Medulla oblongata (tissue), 1 donor: ENCODE results near the gene TRPC4AP.
"Not testable (repeated sequence)": the region's sequence is repeated elsewhere in the genome, so short reads cannot be mapped to it uniquely, and the experiment has no call there.

Source experiments
- DNase-seq: peaks from one replicate; pipeline ENCODE4 v3.0.0-alpha.2; 2015; ENCODE audit errors: extremely low spot score

Gene TRPC4AP

DNA sequence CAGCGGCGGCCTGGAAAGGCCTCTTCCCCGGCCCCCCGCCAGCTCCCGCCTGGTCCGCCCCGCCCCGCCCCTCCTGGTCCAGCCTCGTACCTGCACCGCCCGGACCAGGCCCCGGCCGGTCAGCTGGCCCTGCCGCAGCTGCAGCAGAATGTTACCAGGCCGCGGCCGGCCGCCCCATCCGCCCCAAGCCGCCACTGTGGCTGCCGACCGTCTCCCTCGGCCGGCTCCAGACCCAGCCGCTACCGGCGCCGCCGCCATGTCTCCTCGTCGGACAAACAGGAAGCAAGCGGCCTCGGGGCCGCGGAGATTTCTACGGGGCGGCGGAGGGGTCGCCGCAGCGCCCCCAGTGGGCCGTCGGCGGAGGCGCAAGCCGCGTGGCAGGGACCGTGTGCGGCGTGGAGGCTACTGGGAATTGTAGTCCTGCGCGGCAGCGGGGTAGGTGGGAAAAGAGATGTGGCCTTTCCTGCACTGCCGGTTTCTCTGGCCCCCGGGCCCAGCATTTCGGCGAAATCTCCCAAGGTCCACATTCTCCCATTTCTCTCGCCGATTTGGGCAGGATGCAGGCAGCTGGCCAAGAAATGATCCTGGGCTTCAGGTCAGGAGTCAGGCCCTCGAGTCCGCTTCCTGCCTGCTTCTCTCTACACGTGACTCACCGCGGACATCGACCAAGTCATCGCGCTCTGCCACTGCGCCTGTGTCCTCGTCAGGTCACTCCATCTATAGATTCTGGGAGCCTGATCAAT, at the start of gene TRPC4AP:
Gene TRPC4AP, minus strand, starts transcription at position 284 of the 743 bp plus-strand sequence. Its CDS starts 26 bp downstream, at position 258.
- DNase-seq: peak; percentile 94

DNA sequence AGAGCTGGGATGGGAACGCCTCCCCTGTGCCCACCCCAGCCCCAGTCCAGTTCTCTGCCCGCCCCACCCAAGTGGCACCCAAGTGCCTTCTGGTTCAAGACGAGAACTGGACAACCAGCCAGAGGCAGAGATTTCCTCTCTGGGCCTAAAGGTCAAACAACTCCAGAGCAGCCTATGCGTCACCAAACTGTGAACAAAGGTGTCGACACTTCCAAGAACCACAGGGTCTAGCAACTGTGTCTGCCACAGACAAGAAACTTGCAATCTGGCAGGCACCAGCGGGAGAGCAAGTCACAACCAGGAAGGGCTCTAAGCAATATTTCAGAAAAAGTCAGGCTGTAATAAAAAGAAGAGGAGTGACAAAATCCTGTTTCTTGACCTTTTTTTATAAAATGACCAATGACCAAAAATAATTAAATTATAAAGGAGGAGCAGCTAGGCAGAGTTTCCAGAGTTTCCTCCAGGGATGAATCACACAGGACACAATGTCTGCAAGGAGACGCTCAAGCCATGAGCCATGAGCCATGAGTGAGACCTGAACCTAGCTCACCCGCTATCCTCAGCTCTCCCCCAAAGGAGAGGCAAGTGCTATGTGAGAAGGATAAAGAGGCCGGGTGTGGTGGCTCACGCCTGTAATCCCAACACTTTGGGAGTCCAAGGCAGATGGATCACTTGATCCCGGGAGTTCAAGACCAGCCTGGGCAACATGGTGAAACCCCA, 43.4 kb upstream of the TRPC4AP start:
- peak; percentile 9 for DNase-seq

DNA sequence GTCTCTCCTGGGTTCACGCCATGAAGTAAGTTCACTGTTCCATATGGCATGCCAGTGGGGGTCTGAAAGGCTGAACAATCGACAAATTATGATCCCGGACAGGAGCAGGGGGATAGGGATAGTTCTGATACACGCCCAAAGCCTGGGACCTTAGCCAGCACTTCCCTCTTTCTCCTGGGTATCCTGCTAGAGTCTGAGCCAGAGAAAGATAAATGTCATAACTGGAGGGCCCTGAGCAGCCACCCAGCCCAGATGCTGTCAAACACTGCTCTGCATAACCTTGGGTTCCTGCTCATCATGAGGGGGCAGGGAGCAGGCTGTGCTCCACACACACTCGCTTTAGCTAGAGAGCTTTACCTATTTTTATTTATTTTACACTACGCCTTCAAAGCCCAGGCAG, 42.3 kb upstream of the TRPC4AP start:
- DNase-seq: no peak

DNA sequence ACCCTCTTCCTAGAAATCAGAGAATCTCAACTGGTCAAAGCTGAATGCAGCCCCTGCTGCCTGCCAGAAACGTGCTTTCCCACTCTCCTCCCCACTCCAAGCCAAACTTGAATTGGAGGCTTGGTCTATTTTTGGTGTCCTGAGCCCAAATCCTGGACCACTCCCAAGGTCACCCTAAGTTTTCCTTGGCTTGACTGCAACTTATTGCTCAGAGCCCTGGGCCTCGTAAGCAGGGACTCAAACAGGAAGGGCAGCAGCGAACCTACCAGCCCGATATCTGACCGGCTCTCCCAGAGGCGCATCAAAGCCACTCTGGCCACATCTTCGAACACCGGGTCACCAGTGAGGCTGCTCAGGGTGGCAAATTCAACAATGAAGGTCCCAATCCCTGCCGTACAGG, 41.9 kb upstream of the TRPC4AP start:
- DNase-seq: no peak

GRCh38 chr20:35133735-35134134, 41.1 kb upstream of the TRPC4AP start:
- DNase-seq: no peak

GRCh38 chr20:35133031-35133430, 40.4 kb upstream of the TRPC4AP start:
- no peak for DNase-seq

GRCh38 chr20:35131934-35132333, 39.3 kb upstream of the TRPC4AP start:
- DNase-seq: no peak

DNA sequence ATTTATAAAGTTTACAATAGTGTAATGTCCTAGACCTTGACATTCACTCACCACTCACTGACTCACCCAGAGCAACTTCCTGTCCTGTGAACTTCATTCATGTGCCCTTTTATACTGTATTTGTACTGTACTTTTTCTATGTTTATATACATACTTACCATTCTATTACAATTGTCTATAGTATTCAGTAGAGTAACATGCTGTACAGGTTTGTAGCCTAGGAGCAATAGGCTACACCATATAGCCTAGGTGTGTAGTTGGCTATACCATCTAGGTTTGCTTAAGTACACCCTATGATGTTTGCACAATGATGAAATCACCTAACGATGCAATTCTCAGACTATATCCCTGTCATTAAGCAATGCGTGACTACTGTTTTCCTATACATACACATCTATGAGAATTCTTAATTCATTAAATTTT, 37.1 kb upstream of the TRPC4AP start:
- DNase-seq: no peak

- no peak for DNase-seq
Measured at GRCh38 chr20:35125753-35126152, 33.1 kb upstream of the TRPC4AP start.

GRCh38 chr20:35122756-35123405, 30.3 kb upstream of the TRPC4AP start:
- DNase-seq: no peak

- DNase-seq: no peak
Measured at GRCh38 chr20:35121186-35121585, 28.6 kb upstream of the TRPC4AP start.

GRCh38 chr20:35120012-35120701, 27.6 kb upstream of the TRPC4AP start:
- DNase-seq: no peak

GRCh38 chr20:35117629-35118028, 25.0 kb upstream of the TRPC4AP start:
- no peak for DNase-seq

- no peak for DNase-seq
Measured at GRCh38 chr20:35117196-35117595, 24.6 kb upstream of the TRPC4AP start.

DNA sequence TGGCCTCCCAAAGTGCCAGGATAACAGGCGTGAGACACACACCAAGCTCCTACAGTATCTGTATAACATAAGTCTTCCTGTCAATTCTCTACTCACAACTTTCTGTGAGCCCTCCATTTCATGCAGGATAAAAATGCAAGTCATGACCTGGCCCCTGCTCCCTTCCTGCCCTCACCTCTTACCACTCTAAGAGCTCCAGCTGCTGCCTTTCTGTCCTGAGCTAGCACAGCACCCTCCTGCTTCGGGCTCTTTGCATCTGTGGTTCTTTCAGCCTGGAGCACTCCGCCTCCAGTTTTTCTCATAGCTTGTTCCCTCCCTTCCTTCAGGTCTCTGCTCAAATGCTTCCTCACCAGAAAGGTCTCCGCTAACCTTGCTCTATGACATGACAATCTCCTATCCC, 23.7 kb upstream of the TRPC4AP start:
- no peak for DNase-seq

DNA sequence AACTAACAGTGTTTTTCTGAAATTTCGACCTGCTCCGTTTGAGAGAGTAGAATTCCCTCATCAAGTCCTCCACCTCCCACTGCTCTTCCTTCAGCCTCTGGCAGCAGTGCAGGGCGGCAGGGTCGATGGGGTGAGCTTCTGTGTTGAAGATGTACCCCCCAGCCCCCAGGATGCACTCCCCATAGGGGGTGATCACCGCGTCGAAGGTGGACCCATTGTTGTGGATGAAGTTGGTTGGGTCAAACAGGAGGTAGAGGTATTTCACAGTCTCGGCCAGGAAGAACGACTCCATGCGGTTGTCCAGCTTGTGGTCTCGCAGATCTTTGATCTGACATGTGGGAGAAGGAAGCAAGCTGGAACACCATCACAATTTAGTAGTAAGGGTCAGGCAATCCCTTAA, 23.0 kb upstream of the TRPC4AP start:
- DNase-seq: no peak

GRCh38 chr20:35112276-35112675, 19.7 kb upstream of the TRPC4AP start:
- DNase-seq: not testable (repeated sequence)

DNA sequence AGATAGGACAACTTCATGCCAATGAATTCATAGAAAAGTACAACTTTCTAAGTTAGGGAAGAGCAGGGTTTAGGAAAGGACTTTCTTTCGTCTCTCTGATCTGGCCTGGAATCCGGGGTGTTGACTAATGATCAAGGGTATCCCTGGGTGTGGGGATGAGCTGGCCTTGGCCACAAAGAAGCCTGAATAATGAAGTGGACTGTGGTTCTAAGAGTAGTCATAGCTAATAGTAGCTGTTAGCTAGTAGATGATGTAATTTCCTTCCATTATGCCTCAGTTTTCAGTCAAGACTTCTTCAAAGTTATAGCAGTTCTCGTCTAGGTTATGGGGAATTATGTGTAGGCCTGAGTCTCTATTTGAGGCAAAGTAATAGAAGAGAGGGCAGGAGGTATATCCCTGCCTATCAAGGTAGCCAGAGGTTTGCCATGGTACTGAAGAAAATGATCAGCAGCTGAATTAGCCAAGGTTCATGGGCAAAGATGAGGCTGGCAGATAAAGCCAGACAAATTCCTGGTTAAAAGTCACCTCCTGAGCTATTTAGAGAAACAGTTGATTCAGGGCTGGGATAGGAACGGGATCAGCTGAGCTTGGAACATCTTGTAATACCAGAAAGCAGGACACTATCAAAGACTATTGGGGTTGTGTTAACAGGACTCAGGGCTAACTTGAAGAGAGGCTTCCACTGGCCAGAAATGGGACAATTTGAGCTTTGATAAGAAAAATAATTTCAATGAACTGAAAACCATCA, 18.7 kb upstream of the TRPC4AP start:
- DNase-seq: no peak

DNA sequence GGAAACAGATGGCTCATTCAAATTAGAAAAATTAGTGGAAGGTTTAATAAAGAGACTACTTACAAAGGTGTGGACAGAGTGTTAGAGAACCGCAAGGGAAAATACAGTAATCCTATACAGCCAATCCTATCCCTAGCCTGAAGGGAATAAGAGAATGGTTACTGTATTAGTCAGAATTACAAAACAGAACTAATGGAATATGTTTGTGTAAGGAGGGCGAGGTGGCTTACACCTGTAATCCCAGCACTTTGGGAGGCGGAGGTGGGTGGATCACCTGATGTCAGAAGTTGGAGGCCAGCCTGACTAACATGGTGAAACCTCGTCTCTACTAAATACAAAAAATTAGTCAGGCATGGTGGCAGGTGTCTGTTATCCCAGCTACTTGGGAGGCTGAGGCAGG, 16.3 kb upstream of the TRPC4AP start:
- DNase-seq: no peak

DNA sequence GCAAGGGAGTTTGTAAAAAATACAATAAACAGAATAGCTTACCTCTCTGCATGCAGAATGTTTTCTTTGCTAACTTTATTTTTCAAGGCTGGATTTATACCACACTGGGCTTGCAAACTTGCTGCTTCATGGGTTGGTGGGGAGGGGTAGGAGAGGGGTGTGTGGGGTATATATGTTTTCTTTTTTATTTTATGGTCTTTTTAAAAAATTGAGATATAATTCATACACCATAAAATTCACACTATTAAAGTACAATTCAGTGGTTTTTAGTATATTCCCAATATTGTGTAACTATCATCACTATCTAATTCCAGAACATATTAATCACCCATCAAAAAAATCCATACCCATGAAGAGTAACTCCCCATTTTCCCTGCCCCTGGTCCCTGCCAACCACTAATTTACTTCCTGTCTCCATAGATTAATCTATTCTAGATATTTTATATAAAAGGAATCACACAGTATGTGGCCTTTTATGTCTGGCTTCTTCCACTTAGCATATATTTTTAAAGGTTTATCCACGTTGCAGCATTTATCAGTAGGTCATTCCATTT, 14.3 kb upstream of the TRPC4AP start:
- DNase-seq: no peak

DNA sequence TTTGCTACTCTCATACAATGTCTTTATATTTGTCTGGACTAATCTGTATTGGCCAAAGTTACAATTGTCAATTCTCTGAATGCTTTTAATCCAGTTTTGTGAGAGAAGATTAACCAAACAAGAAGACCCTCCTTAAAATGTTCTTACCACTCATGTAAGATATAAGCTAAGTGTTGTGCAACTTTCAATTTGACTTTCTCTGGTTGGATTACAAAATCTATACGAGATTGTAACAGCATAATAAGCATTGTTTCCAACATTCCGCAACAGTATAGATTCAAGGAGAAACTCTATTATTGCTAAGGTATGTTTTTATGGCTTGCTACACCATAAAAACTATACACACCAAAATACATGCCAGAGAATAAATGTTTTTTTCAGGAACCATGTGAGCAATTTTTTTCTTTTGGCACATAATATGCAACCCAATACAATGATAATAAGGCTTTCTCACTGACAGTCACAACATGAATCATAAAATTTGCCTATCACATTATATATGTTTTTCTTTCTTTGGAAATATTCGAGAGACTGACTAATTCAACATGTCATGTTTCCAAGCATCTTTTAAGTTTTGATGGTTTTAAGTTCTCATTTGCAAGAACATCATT, 12.2 kb upstream of the TRPC4AP start:
- no peak for DNase-seq
